ENCODE data around the gene KHDC1L.
"Not testable (repeated sequence)": the region's sequence is repeated elsewhere in the genome, so short reads cannot be mapped to it uniquely, and the experiment has no call there.

The KHDC1L gene

DNA sequence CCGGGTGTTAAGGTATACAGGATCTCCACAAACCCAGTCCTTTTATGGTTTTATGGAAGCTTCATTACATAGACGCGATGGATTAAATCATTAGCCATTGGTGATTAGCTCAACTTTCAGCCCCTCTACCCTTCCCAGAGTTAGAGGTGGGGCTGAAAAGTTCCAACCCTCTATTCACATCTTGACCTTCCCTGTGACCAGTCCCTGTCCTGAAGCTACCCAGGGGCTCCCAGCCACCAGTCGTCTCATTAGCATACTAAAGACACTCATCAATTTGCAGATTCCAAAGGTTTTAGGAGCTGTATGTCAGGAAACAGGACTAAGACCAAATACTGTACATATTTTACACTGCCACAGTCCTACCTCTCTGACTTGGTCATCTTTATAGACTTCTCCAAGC lies 21.0 kb downstream of the KHDC1L start:
- DNase-seq (ENCODE audit: low read depth): no peak

- DNase-seq (ENCODE audit: low read depth): peak; percentile 12
Measured at GRCh38 chr6:73203098-73203497, 22.2 kb downstream of the KHDC1L start.

GRCh38 chr6:73200735-73201134 lies 24.6 kb downstream of the KHDC1L start:
- peak; percentile 46 for DNase-seq (ENCODE audit: low read depth)

- no peak for DNase-seq (ENCODE audit: low read depth)
Measured at GRCh38 chr6:73200247-73200646, 25.0 kb downstream of the KHDC1L start.

- DNase-seq (ENCODE audit: low read depth): no peak
Measured at GRCh38 chr6:73194744-73195143, 30.6 kb downstream of the KHDC1L start.

DNA sequence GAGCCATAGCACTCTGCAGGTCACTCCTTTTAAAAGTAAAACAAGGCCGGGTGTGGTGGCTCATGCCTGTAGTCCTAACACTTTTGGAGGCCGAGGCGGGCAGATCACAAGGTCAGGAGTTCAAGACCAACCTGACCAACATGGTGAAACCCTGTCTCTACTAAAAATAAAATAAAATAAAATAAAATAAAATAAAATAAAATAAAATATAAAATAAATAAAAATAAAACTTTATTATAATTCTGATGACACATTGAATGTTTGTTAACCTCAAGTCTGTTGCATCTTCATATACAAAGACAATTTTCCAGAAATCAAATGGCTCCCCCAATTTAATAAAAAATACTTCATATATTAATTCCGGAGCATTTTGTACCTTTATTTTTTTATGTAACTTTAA lies 32.0 kb downstream of the KHDC1L start:
- not testable (repeated sequence) for DNase-seq (ENCODE audit: low read depth)

DNA sequence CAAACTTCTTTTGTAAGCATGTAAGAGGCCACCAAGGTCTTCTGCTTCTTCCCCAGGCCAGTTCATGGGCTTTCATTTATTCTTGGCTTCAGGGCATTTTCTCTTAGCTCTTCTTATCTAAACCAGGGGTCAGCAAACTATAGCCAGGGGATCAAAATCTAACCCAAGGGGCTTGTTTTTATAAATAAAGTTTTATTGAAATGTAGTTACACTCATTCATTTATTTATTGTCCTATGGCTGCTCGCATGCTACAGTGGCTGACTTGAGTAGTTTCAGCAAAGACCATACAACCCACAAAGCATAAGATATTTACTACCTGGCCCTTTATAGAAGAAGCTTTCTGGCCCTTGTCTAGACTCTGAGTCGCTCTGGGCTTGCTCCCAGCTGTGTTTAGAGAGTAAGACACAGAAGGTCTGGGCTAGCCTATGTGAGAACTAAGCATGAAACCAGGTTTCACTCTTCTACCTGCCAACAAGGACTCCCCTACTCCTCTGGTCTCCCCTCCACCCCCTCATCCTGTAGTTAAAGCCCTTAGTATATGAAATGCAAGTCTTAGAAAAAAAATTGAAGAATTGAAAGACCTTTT lies 43.2 kb downstream of the KHDC1L start:
- DNase-seq (ENCODE audit: low read depth): no peak

DNA sequence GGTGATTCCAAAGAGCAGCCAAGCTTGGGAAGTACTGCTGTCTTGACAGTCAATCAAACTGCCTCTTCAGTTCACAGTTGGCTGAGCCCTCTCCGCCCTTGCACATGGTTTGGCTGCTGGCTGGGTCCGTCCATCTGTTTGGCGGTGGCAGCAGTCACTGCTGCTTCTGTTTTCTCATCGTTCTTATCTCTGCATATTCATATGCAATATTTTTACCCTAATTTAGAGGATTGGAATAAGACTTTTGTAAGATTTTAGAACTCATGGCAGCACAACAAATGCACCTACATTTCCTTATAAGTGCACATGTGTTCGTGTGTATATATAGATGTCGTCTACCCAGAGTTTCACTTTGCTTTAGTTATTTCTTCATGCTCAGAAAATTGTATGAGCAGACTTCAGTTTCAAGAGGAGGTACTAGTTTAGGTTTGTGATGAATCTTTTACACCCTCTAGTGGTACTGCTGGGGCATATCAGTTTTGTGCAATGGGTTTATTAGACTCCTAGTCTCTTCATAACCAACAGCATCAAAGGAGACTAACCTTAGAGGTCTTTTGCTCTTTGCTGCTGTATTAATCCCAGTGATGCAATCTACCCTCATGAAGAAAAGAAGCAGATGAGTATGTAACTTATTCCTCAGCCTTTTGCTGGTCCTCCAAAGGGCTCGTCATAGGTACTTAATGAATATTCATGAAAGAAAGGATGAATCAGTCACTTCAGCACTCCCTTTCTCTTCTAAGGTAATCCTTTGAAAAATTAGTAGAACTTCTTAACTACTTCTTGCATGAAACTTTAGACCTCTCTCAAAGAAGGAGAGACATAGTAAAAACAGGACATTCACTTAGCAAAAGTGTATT lies 44.3 kb downstream of the KHDC1L start:
- peak; percentile 82 for DNase-seq (ENCODE audit: low read depth)

GRCh38 chr6:73180076-73180738 lies 45.1 kb downstream of the KHDC1L start:
- peak; percentile 34 for DNase-seq (ENCODE audit: low read depth)

GRCh38 chr6:73177221-73177944 lies 47.9 kb downstream of the KHDC1L start:
- DNase-seq (ENCODE audit: low read depth): no peak

DNA sequence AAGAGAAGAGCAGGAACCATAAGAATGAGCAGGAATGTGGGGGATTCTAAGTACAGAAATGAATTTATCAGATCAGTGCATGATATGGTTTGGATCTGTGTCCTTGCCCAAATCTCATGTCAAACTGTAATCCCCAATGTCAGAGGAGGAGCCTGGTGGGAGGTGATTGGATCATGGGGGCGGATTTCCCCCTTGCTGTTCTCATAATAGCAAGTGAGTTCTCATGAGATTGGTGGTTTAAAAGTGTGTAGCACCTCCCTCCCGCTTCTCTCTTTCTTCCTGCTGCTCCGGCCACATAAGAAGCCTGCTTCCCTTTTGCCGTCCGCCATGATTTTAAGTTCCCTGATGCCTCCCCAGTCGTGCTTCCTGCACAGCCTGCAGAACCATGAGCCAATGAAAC lies 49.2 kb downstream of the KHDC1L start:
- DNase-seq (ENCODE audit: low read depth): no peak

DNA sequence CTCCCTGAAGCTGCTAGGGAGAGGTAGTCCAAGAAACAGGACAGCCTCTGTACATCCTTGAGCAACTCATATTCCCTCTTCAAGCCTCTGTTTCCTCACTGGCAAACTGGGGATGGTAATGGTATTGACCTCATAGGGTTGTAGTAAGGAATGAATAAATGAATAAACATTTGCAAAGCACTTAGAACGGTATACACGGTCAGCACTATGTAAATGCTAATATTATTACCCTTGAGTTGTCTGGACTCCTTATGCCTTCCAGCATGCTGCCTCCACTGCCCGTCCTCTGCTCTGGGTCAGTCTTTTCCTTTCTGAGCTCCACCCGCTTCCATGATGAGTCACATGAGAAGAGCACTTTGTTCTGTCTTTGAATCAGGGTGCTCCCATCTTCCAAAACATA lies 50.6 kb downstream of the KHDC1L start:
- no peak for DNase-seq (ENCODE audit: low read depth)
